Hepatocyte (in vitro differentiated cells): ENCODE results near the gene CECR2. TPM values are rescaled to one million over a fixed set of nuclear protein-coding genes. Genes with fewer than 3 reads are reported as not detected.

ENCODE experiments used
- DNase-seq: peaks from one replicate; pipeline ENCODE4 v3.0.0-alpha.2; 2016; ENCODE audit warnings: low spot score
- H2AFZ ChIP-seq: fragments of 200-600 bp; sonication (generic); 2 replicates; pipeline ENCODE4 v1.6.0; 2016; ENCODE audit warnings: antibody characterized with exemption, mild to moderate bottlenecking
- H3K27ac ChIP-seq: fragments of 200-600 bp; sonication (generic); 2 replicates; pipeline ENCODE4 v1.5.1; 2016; ENCODE audit warnings: mild to moderate bottlenecking
- H3K27me3 ChIP-seq: fragments of 200-600 bp; sonication (generic); 2 replicates; pipeline ENCODE4 v1.6.1; 2016
- H3K36me3 ChIP-seq: fragments of 200-600 bp; sonication (generic); replicated peaks from 2 replicates; pipeline ENCODE4 v1.5.1; 2016; ENCODE audit warnings: low read depth; ENCODE audit not compliant: insufficient read depth
- H3K4me1 ChIP-seq: fragments of 200-600 bp; sonication (generic); 2 replicates; pipeline ENCODE4 v1.5.1; 2016; ENCODE audit warnings: mild to moderate bottlenecking, moderate library complexity; ENCODE audit not compliant: insufficient read depth
- H3K4me2 ChIP-seq: fragments of 200-600 bp; sonication (generic); 2 replicates; pipeline ENCODE4 v1.6.0; 2016
- H3K4me3 ChIP-seq: fragments of 200-600 bp; sonication (generic); 2 replicates; pipeline ENCODE4 v1.5.1; 2016; ENCODE audit warnings: mild to moderate bottlenecking
- H3K79me2 ChIP-seq: fragments of 200-600 bp; sonication (generic); 2 replicates; pipeline ENCODE4 v1.6.0; 2017; ENCODE audit warnings: mild to moderate bottlenecking
- H3K9me2 ChIP-seq: fragments of 200-600 bp; sonication (generic); replicated peaks from 2 replicates; pipeline ENCODE4 v1.6.0; 2017; ENCODE audit warnings: mild to moderate bottlenecking; ENCODE audit not compliant: insufficient read depth
- H3K9me3 ChIP-seq: fragments of 200-600 bp; sonication (generic); 2 replicates; pipeline ENCODE4 v1.5.1; 2016; ENCODE audit warnings: low read depth, mild to moderate bottlenecking
- H4K20me1 ChIP-seq: fragments of 200-600 bp; sonication (generic); 2 replicates; pipeline ENCODE4 v1.6.0; 2016; ENCODE audit warnings: mild to moderate bottlenecking; ENCODE audit not compliant: insufficient read depth, poor library complexity, severe bottlenecking
- EZH2 ChIP-seq: fragments of 200-600 bp; sonication (generic); IDR thresholded peaks from 2 replicates; pipeline ENCODE4 v1.6.1; 2016; ENCODE audit warnings: antibody characterized with exemption, mild to moderate bottlenecking, borderline replicate concordance
- EZH2phosphoT487 ChIP-seq: fragments of 200-600 bp; sonication (generic); IDR thresholded peaks from one replicate; pipeline ENCODE4 v1.6.1; 2018; ENCODE audit warnings: antibody characterized with exemption, mild to moderate bottlenecking, low read depth, moderate library complexity; ENCODE audit not compliant: unreplicated experiment, severe bottlenecking
- WGBS: methylation state at CpG from one replicate; pipeline ENCODE4 v1.1.6; 2016; ENCODE audit warnings: low lambda C conversion rate; ENCODE audit errors: missing lambda C conversion rate; 5-methylcytosine and 5-hydroxymethylcytosine counted together
- polyA plus RNA-seq: library from polyadenylated mRNA; unstranded; fragments of >200 nt; fragmentation: Nextera tagmentation; extraction: Ambion mirVana; gene quantifications from 2 replicates; pipeline ENCODE4 v1.2.1, GENCODE V29; 2016
- total RNA-seq: library from RNA; depleted of rRNA; stranded (reverse); fragments of >200 nt; gene quantifications from 2 replicates; pipeline ENCODE4 v1.2.3, GENCODE V29; 2014
- TF ChIP-seq, protein P1 (sequence below): fragments of 200-600 bp; sonication (generic); IDR thresholded peaks from 2 replicates; pipeline ENCODE4 v1.5.1; 2016; ENCODE audit warnings: antibody characterized with exemption, mild to moderate bottlenecking; ENCODE audit not compliant: poor library complexity

The CECR2 gene
- total and polyA plus RNA-seq, 2 experiments from 2014 or later, result 2.2 to 3.6 TPM

DNA sequence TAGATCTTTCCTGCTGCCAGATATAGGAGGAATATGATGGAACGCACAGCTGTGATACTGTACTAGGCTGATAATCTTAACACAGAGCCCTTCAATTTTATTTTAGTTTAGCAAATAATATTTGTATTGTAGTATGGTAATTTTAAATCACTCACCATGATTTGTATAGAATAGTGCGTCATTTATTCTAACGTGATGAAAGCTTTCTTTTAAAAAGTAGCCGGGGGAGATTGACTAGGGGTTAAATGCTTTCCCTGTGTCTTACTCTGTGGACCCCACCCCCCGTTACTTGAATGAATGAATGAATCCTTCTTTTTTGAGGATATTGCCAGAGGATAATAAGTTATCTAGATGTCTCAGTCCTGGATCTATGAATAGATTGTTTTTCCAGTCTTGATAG is 72.1 kb downstream of the CECR2 start:
- DNase-seq, result no peak
- no peaks in the 10 kb centered on the region for H3K36me3 ChIP-seq
- H3K4me1 ChIP-seq, result peaks cover 12% of the 10 kb centered on the region
- no peaks in the 10 kb centered on the region for H3K27me3 ChIP-seq
- no peak overlapping the region for H2AFZ ChIP-seq
- no peaks in the 10 kb centered on the region for H4K20me1 ChIP-seq
- WGBS, result 92% methylated on average over 5 of the region's 5 CpGs
- no peak overlapping the region for H3K4me3 ChIP-seq
- TF ChIP-seq EZH2, result no peak
- TF ChIP-seq, protein P1, sequence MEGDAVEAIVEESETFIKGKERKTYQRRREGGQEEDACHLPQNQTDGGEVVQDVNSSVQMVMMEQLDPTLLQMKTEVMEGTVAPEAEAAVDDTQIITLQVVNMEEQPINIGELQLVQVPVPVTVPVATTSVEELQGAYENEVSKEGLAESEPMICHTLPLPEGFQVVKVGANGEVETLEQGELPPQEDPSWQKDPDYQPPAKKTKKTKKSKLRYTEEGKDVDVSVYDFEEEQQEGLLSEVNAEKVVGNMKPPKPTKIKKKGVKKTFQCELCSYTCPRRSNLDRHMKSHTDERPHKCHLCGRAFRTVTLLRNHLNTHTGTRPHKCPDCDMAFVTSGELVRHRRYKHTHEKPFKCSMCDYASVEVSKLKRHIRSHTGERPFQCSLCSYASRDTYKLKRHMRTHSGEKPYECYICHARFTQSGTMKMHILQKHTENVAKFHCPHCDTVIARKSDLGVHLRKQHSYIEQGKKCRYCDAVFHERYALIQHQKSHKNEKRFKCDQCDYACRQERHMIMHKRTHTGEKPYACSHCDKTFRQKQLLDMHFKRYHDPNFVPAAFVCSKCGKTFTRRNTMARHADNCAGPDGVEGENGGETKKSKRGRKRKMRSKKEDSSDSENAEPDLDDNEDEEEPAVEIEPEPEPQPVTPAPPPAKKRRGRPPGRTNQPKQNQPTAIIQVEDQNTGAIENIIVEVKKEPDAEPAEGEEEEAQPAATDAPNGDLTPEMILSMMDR, result no peak
- TF ChIP-seq EZH2phosphoT487, result no peak
- H3K9me3 ChIP-seq, result no peaks in the 10 kb centered on the region
- no peak overlapping the region for H3K4me2 ChIP-seq
- no peak overlapping the region for H3K27ac ChIP-seq
- peaks cover 12% of the 10 kb centered on the region for H3K79me2 ChIP-seq
- H3K9me2 ChIP-seq, result no peaks in the 10 kb centered on the region

DNA sequence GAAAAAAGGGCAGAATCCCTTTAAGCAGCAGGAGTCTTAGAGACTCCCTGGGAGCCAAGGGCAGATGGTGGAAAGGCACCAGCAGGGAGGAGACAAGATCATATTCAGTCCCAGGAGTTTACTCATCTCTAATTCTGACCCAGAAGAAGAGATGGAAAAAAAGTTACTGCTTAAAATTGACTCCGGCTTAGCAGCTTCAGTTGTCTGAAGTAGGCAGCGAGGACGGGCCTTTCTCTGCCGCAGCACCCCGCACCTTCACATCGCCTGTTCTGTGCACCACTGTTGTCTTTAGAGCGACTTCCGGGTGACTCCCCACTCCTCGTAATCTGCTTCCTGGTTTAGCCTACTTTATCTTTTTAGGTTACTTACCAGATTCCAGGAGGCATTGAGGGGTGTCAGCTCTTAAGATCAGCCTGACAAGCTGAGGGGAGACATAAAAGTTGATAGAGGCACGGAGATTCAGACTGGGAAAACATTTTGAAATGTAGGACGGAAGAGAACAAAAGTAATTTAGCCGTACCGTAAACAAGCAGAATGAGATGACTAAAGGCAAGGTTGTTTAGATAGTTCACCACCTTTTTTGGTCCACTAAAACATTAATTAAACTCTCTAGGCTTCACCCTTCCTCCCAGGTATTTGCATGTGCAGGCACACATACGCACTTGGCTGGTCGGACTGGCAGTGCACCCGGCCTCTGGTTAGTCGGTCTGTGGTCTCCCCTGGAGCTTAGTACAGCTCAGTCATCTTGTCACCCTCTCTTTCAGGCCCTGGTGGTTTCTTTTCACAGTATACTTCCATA is 74.3 kb downstream of the CECR2 start:
- Histone ChIP-seq H3K4me1 (no peaks in the 10 kb centered on the region), H3K4me3 (no peak overlapping the region), H3K27me3 (no peaks in the 10 kb centered on the region), H3K79me2 (peaks cover 12% of the 10 kb centered on the region), H3K27ac (peak overlapping the region; percentile 12), H3K9me3 (no peaks in the 10 kb centered on the region), H2AFZ (peak overlapping the region; percentile 55), H3K9me2 (no peaks in the 10 kb centered on the region), H3K36me3 (no peaks in the 10 kb centered on the region), H3K4me2 (peak overlapping the region; percentile 2), H4K20me1 (no peaks in the 10 kb centered on the region)
- 71% methylated on average over 17 of the region's 17 CpGs for WGBS
- no peak for DNase-seq
- TF ChIP-seq EZH2phosphoT487, result no peak
- TF ChIP-seq, protein P1, result no peak

DNA sequence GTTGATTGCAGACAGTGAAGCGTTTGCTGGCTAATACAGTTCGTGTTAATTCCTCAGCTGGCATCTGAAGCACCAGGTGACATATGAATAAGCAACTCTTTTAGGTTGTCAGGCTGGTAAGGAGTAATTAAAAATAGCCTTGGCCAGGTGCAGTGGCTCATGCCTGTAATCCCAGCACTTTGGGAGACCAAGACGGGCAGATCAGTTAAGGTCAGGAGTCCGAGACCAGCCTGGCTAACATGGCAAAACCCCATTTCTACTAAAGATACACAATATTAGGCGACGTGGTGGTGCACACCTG is 74.9 kb downstream of the CECR2 start:
- Histone ChIP-seq H3K9me2 (no peaks in the 10 kb centered on the region), H2AFZ (peak overlapping the region; percentile 55), H3K27ac (no peak overlapping the region), H3K27me3 (no peaks in the 10 kb centered on the region), H4K20me1 (no peaks in the 10 kb centered on the region), H3K79me2 (peaks cover 12% of the 10 kb centered on the region), H3K9me3 (no peaks in the 10 kb centered on the region), H3K36me3 (no peaks in the 10 kb centered on the region), H3K4me1 (no peaks in the 10 kb centered on the region), H3K4me3 (no peak overlapping the region), H3K4me2 (no peak overlapping the region)
- no peak for DNase-seq
- 96% methylated on average over 6 of the region's 6 CpGs for WGBS
- TF ChIP-seq, protein P1, result no peak
- TF ChIP-seq EZH2phosphoT487, result no peak
- TF ChIP-seq EZH2, result no peak
